Effector CD4-positive, alpha-beta T cell (primary cell): ENCODE data around the gene USP13.
"Not testable (repeated sequence)": the region's sequence is repeated elsewhere in the genome, so short reads cannot be mapped to it uniquely, and the experiment has no call there.

Experiments
- DNase-seq: peaks from one replicate; pipeline ENCODE4 v3.0.0-alpha.2; 2020
- total RNA-seq: gene quantifications from one replicate; lab custom pipeline; 2026; lab: John Stamatoyannopoulos, UW

The USP13 gene
- total RNA-seq = 5.8 reads per million, percentile 22 among the genes with 10 or more reads in this experiment

GRCh38 chr3:179652447-179653095 is at the start of gene USP13:
Gene USP13 (plus strand): TSS chr3:179653040. CDS start chr3:179653226, 186 bp downstream.
- peak; percentile 50 for DNase-seq

GRCh38 chr3:179603321-179603720 is 49.5 kb upstream of the USP13 start:
- DNase-seq = no peak

- no peak for DNase-seq
Observed at GRCh38 chr3:179603831-179604230, 49.0 kb upstream of the USP13 start.

DNA sequence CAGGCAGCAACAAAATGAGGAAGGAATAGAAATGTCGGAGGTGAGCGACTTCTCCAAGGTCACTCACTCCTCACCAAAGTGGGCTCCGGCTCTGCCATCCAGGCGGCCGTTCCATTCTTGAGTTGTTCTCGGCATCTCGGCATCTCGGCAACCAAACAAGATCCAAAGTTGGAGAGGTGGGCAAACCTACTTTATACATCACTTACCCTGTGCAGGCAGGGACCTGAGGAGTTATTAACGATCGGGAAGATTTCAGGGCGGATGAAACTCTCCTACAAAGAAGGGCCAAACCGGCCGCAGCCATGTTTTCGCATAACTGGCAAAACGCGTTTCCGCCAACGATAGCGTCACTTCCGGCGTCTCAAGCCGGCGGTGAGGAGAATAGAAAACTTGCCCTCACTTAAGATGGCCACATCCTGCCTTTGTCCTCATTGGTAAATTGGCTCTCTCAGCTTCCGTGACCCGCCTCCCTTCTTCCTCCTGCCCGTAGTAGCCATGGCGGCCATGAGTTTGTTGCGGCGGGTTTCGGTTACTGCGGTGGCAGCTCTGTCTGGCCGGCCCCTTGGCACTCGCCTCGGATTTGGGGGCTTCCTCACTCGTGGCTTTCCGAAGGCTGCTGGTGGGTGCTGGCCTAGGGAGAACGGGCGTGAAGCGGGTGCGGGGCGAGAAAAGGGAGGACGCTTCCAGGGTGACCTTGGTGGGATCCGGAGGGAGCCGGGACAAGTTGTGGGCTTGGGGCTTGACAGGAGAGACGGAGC is 48.3 kb upstream of the USP13 start, which contains the start of the genes MRPL47 and NDUFB5:
TSS of gene MRPL47 (minus strand) at position 318 of the 758 bp plus-strand sequence. CDS start at position 304, 14 bp downstream.
TSS of gene NDUFB5 (plus strand) at position 474 of the 758 bp plus-strand sequence. CDS start at position 496, 22 bp downstream.
- peak; percentile 93 for DNase-seq

DNA sequence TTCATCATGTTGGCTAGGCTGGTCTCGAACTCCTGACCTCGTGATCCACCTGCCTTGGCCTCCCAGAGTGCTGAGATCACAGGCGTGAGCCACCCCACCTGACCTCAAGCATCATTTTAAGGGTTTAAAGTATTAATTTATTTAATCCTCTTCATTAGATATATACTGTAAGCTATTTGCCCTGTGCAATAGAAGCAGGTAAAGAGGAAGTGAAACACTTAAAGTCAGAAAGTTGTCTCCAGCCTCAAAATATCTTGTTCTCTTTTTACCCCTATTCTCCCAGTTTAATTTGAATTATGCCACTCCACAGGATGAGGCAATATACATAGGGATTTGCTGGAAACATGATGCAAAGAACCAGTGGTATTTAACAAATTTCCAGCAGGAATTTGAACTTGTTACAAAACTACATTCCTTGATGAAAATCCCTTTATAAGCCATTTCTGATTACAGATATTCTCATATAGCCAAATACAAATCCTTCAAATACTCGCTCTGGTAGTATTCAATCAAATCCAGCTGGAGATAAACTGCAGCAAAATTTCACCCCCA is 46.2 kb upstream of the USP13 start:
- DNase-seq = no peak

DNA sequence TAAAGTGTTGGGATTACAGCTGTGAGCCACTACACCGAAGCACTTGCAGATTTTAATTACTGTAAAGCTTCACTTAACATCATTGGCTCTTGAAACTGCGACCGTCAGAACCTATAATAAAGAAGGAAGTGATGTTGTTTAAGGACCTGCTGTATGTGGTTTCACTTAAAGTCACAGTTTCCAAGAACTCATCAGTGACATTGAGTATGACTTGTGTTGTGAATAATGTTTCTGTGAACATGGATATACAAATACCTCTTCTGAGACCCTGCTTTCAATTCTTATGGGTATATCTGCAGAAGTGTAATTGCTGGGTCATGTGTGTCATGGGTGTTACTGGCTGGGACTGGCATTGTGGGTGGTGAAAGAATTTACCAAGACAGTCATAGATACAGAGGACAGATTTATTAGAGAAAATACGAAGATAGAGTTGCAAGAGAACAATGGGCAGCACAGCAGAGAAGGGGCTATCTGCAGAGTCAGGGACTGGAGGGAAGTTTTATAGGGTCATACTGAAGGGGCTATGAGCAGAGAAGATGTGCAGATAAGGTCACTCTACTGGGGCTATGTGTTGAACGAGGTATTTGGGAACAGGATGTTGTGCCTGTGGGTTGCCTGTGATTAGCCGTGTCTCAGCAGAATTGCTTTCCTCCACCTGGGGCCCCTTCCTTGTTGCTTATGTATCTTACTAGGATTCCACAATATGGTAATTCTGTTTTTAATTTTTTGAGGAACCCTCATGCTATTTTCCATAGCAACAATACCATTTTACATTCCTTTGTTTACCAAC is 43.7 kb upstream of the USP13 start:
- no peak for DNase-seq

DNA sequence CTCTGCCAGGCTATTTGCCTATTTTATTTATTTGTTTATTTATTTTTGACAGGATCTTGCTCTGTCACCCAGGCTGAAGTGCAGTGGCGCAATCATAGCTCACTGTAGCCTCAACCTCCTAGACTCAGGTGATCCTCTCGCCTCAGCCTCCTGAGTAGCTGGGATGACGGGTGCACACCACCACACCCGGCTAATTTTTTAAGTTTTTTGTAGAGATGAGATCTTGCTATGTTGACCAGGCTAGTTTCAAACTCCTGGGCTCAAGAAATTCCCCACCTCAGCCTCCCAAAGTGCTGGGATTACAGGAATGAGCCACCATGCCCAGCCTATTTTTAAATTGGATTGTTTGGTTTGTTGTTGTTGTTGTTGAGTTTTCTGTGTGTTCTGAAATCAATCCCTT is 42.8 kb upstream of the USP13 start:
- DNase-seq = no peak

- DNase-seq = no peak
Observed at GRCh38 chr3:179613807-179614206, 39.0 kb upstream of the USP13 start.

GRCh38 chr3:179615458-179616173 is 37.2 kb upstream of the USP13 start:
- DNase-seq = no peak

- DNase-seq = no peak
Observed at GRCh38 chr3:179622023-179622422, 30.8 kb upstream of the USP13 start.

DNA sequence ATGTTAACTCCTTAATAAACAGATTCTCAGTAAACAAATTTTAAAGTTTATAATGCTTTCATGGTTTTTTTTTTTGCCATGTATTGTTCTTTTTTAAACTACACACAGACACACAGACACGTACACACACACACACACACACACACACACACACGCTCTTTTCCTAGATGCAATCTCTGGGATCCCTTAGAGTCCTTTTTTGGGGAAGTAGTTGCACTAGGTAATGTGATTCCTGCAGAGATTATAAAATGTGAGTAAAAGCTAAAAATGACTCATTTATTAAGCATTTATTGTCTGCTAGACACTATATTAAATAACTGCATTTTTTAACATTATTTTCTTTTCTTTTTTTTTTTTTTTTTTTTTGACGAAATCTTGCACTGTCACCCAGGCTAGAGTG is 28.4 kb upstream of the USP13 start:
- no peak for DNase-seq

DNA sequence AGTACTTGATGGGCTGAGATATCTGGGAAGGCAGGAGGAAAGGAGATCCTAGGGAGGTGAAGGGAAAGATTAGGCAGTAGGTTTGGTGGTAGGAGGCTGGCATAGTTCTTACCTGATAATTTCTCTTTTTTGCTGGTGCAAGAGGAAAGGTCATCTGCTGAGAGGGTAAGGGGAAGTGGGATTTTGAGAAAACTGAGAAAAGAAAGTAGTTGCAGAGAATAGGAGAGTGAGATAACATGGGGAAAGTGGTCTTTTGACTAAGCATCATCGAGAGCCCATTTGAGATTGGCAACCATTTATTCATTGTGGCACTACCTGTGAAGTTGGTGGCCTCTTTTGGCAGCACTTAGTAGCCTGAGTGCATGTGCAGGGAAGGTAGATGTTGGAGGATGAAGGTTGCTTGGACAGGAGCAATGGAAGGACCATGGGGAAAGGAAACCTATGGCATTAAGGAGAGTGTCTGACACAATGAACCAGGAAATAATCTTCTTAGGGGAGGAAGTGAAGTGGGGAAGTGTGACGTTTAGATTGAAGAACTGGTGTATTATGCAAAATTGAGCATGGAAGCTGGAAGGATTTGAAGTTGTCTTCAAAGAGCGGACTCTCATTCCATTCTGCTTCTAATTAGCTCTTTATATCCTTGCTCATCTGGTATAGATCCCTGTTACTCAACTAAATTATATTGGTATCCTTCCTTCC is 21.9 kb upstream of the USP13 start:
- no peak for DNase-seq

DNA sequence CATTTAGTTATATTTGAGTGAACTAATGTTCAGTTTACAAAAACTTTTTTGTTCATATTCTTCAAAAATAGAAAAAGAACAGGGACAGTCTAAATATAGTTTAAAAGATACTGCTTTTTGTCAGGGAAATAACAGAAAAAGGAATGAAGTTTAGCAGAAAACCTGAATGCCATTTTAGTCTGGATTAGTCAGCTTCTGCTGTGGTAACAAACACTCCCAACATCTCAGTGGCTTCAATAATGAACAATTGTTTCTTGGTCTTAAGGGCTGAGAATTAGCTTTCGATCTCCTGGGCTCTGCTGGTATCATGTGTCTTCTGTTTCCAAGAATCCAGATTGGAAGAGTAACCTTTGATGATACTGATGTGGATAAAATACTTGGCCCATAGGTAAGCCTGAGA is 12.4 kb upstream of the USP13 start:
- DNase-seq = no peak

GRCh38 chr3:179642871-179643270 is 10.0 kb upstream of the USP13 start:
- DNase-seq = no peak

- DNase-seq = not testable (repeated sequence)
Observed at GRCh38 chr3:179643837-179644236, 9.0 kb upstream of the USP13 start.

- no peak for DNase-seq
Observed at GRCh38 chr3:179646177-179646576, 6.7 kb upstream of the USP13 start.

GRCh38 chr3:179651687-179652446 is 973 bp upstream of the USP13 start:
- DNase-seq = no peak

GRCh38 chr3:179653096-179653797 is 407 bp downstream of the USP13 start:
- DNase-seq = peak; percentile 44

DNA sequence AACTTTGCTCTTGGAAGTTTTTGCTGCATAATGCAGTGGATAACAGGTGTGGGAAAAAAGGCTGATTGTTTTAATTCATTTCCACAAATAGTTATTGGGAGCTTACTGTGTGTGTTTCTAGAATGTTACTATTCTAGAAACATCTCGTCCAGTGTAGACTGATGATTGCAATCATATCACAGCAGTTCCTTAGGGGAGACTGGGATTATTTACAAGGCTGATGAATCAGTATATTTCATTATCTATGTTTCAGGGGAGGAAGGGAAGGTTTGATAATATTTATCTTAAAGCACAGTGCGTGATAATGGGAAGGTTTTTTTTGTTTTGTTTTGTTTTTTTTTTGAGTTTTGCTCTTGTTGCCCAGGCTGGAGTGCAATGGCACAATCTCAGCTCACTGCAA is 2.4 kb downstream of the USP13 start:
- no peak for DNase-seq

DNA sequence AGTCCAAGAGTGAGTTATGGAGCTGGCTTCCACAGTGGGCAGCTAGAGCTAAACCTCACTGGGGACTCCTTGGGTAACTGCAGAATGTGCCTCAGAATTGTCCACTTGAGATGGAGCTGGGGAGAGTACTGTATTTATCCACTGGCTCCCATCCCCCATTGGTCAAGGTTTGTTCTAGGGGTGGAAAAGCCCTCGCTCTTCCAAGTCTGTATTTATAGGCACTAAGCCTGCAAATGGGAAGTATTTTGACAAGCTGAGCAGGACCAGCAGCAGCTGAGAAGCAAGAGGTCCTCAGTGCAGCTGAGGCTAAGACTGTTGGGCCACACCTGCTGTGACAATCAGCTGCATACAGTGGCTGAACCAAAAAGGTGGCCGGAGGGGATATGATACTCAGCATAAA is 5.8 kb downstream of the USP13 start:
- DNase-seq = no peak
